ENCODE data around the gene TMEM165. TPM values are rescaled to one million over a fixed set of nuclear protein-coding genes. Genes with fewer than 3 reads are reported as not detected.

TMEM165 gene
- total RNA-seq, 2 donors from 2014 or later = 185 to 360 TPM

- Histone ChIP-seq H3K4me1 (ENCODE audit: control insufficient read depth in 1 of 2, low read depth in 2 of 2) (peaks cover 0 to 10% of the 10 kb centered on the region in 2 donors), H3K27ac (no peak overlapping the region), H3K36me3 (peaks cover 5% of the 10 kb centered on the region), H3K9me3 (no peaks in the 10 kb centered on the region), H3K27me3 (replicated peaks; ENCODE audit: insufficient read depth) (no peaks in the 10 kb centered on the region), H3K4me3 (no peak overlapping the region)
- no peak for DNase-seq (ENCODE audit: low spot score)
- ATAC-seq (ENCODE audit: insufficient number of reproducible peaks, low FRiP score, low read depth) = no peak
- TF ChIP-seq CTCF (IDR thresholded peaks at IDR 0.05) = no peak
Measured at GRCh38 chr4:55437356-55437796, 41.6 kb downstream of the TMEM165 start.

- Histone ChIP-seq H3K4me1 (ENCODE audit: control insufficient read depth in 1 of 2, low read depth in 2 of 2) (peaks cover 0 to 10% of the 10 kb centered on the region in 2 donors), H3K4me3 (no peak overlapping the region), H3K36me3 (peaks cover 5% of the 10 kb centered on the region), H3K9me3 (no peaks in the 10 kb centered on the region), H3K27me3 (replicated peaks; ENCODE audit: insufficient read depth) (no peaks in the 10 kb centered on the region), H3K27ac (no peak overlapping the region)
- ATAC-seq (ENCODE audit: insufficient number of reproducible peaks, low FRiP score, low read depth) (no peak), DNase-seq (ENCODE audit: low spot score) (no peak)
- TF ChIP-seq CTCF (IDR thresholded peaks at IDR 0.05) = no peak
Measured at GRCh38 chr4:55437823-55438222, 42.1 kb downstream of the TMEM165 start.

GRCh38 chr4:55438314-55438713, 42.6 kb downstream of the TMEM165 start:
- H3K36me3 ChIP-seq = peaks cover 5% of the 10 kb centered on the region

GRCh38 chr4:55439023-55439422, 43.3 kb downstream of the TMEM165 start:
- H3K4me1 ChIP-seq (ENCODE audit: control insufficient read depth in 1 of 2, low read depth in 2 of 2) = peaks cover 0 to 10% of the 10 kb centered on the region in 2 donors
- TF ChIP-seq CTCF (IDR thresholded peaks at IDR 0.05) = no peak
- peaks cover 5% of the 10 kb centered on the region for H3K36me3 ChIP-seq
- no peak overlapping the region for H3K4me3 ChIP-seq
- no peaks in the 10 kb centered on the region for H3K27me3 ChIP-seq (replicated peaks; ENCODE audit: insufficient read depth)
- no peaks in the 10 kb centered on the region for H3K9me3 ChIP-seq
- no peak for DNase-seq (ENCODE audit: low spot score)
- ATAC-seq (ENCODE audit: insufficient number of reproducible peaks, low FRiP score, low read depth) = no peak
- no peak overlapping the region for H3K27ac ChIP-seq

More at GRCh38 chr4:55438314-55438713, 42.6 kb downstream of the TMEM165 start:
- Histone ChIP-seq H3K27ac (no peak overlapping the region), H3K4me1 (ENCODE audit: control insufficient read depth in 1 of 2, low read depth in 2 of 2) (peaks cover 0 to 10% of the 10 kb centered on the region in 2 donors), H3K4me3 (no peak overlapping the region), H3K27me3 (replicated peaks; ENCODE audit: insufficient read depth) (no peaks in the 10 kb centered on the region), H3K9me3 (no peaks in the 10 kb centered on the region)
- no peak for DNase-seq (ENCODE audit: low spot score)
- no peak for ATAC-seq (ENCODE audit: insufficient number of reproducible peaks, low FRiP score, low read depth)
- TF ChIP-seq CTCF (IDR thresholded peaks at IDR 0.05) = no peak

- Histone ChIP-seq H3K36me3 (peaks cover 5% of the 10 kb centered on the region), H3K4me1 (ENCODE audit: control insufficient read depth in 1 of 2, low read depth in 2 of 2) (no peaks in the 10 kb centered on the region), H3K4me3 (no peak overlapping the region), H3K27me3 (replicated peaks; ENCODE audit: insufficient read depth) (no peaks in the 10 kb centered on the region), H3K9me3 (no peaks in the 10 kb centered on the region), H3K27ac (no peak overlapping the region)
- DNase-seq (ENCODE audit: low spot score) = no peak
- no peak for ATAC-seq (ENCODE audit: insufficient number of reproducible peaks, low FRiP score, low read depth)
- no peak for TF ChIP-seq CTCF (IDR thresholded peaks at IDR 0.05)
Measured at GRCh38 chr4:55440786-55441185, 45.0 kb downstream of the TMEM165 start.

All from thoracic aorta (tissue), 2 donors.